Body of pancreas (tissue), 4 donors: ENCODE measurements around the gene SLC12A8. TPM values are rescaled to one million over a fixed set of nuclear protein-coding genes. Genes with fewer than 3 reads are reported as not detected.

Experiments
- ATAC-seq: fragments of 150-250 bp; one replicate; pipeline ENCODE4 v1.9.1; 2016
- DNase-seq, 4 donors: peaks; one replicate each; pipeline ENCODE4 v3.0.0-alpha.2; 2019
- H3K27ac ChIP-seq, 4 donors: fragments of 200-600 bp; sonication (generic); 1 replicate in 3 of 4; 2 replicates in 1 of 4; pipeline versions ENCODE4 v1.5.1 to v1.6.1; 2016 to 2019; ENCODE audit warnings: mild to moderate bottlenecking in 1 of 4, mixed read lengths in 1 of 4, moderate library complexity in 1 of 4
- H3K27me3 ChIP-seq, 2 donors: fragments of 200-600 bp; sonication (generic); one replicate each; pipeline ENCODE4 v1.6.0; 2016; ENCODE audit warnings: mild to moderate bottlenecking in 1 of 2
- H3K36me3 ChIP-seq, 2 donors: fragments of 200-600 bp; sonication (generic); replicated peaks in 1 of 2; 2 replicates each; pipeline ENCODE4 v1.5.1; 2016; ENCODE audit warnings: low read depth in 2 of 2; ENCODE audit not compliant: insufficient read depth in 1 of 2
- H3K4me1 ChIP-seq: fragments of 200-600 bp; sonication (generic); one replicate; pipeline ENCODE4 v1.6.0; 2016
- H3K4me3 ChIP-seq, 2 donors: fragments of 200-600 bp; sonication (generic); 1 replicate in 1 of 2; 2 replicates in 1 of 2; pipeline ENCODE4 v1.5.1; 2016 to 2019
- H3K9me3 ChIP-seq, 3 donors: fragments of 200-600 bp; sonication (generic); 1 replicate in 2 of 3; 2 replicates in 1 of 3; pipeline ENCODE4 v1.5.1; 2016
- POLR2A ChIP-seq, 3 donors: fragments of 450-650 bp; IDR thresholded peaks; one replicate each; pipeline ENCODE4 v1.6.1; 2016; ENCODE audit warnings: antibody characterized with exemption in 3 of 3, mild to moderate bottlenecking in 2 of 3
- WGBS, 2 donors: methylation state at CpG; one replicate each; pipeline ENCODE4 v1.1.5; 2017; 5-methylcytosine and 5-hydroxymethylcytosine counted together
- intact Hi-C: fragments of 100-400 bp; cut with DNase I; formaldehyde crosslinking; loops from one replicate; pipeline ENCODE4 v1.15.1; 2023
- total RNA-seq, 2 donors: library from RNA; depleted of rRNA; stranded (reverse); fragments of >200 nt; gene quantifications; one replicate each; pipeline ENCODE4 v1.1.0, GENCODE V29; 2016
- TF ChIP-seq, protein P1 (sequence below), 7 experiments: fragments of 450-650 bp in 4 of 7; fragments of 200-600 bp in 3 of 7; sonication (generic) in 3 of 7; IDR thresholded peaks; one replicate each; pipeline ENCODE4 v1.5.1; 2016 to 2019; ENCODE audit warnings: antibody characterized with exemption in 7 of 7

SLC12A8 gene
- total RNA-seq, 2 donors from 2014 or later: 10.1 to 30.0 TPM

DNA sequence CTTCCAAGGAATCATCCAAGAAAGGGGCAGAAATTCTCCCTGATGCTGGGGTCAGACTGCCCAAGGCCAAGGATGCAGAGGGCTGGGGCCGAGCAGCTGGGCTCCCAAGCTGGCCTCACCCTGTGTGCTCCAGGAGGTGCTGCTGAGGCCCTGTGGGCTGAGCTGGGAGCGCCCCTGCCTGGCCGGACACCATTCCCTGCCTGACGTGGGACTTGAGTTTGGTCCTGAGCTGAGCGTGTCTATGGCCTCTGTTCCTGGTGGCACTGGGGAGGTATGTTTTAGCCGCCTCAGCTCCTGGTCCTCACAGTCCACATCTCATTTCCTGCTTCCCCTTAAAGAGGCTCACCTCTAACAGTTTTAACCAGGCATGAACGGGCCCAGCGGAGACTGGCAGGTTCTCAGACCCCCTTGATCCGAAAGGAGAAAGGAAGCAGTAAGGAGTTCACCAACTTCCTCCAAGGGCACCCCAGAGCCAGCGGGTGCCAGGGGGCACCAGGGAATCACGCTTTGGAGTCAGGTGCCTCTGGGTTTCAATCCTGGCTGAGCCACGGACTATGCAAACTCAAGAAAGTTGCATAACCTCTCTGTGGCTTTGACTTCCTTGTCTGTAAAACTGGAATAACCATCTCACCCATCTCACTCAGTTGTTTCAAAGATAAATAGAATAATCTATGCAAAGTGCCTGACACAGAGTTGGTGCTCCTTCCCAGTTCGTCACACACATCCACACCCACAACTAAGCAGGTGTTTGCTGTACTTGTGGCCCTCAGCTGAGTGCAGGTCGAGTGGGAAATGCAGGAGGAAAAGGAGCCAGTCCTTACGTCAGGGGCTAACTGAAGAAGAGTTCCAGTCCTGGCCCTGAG is 48.6 kb downstream of the SLC12A8 start:
- 67 to 74% methylated on average over 8 to 15 of the region's 15 CpGs for WGBS, 2 donors
- H3K4me1 ChIP-seq: peaks cover 5% of the 10 kb centered on the region
- H3K27ac ChIP-seq: no peak overlapping the region
- no peaks in the 10 kb centered on the region for H3K27me3 ChIP-seq
- TF ChIP-seq, protein P1, sequence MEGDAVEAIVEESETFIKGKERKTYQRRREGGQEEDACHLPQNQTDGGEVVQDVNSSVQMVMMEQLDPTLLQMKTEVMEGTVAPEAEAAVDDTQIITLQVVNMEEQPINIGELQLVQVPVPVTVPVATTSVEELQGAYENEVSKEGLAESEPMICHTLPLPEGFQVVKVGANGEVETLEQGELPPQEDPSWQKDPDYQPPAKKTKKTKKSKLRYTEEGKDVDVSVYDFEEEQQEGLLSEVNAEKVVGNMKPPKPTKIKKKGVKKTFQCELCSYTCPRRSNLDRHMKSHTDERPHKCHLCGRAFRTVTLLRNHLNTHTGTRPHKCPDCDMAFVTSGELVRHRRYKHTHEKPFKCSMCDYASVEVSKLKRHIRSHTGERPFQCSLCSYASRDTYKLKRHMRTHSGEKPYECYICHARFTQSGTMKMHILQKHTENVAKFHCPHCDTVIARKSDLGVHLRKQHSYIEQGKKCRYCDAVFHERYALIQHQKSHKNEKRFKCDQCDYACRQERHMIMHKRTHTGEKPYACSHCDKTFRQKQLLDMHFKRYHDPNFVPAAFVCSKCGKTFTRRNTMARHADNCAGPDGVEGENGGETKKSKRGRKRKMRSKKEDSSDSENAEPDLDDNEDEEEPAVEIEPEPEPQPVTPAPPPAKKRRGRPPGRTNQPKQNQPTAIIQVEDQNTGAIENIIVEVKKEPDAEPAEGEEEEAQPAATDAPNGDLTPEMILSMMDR (IDR thresholded peaks at IDR 0.05): no peak
- no peak for TF ChIP-seq POLR2A (IDR thresholded peaks at IDR 0.05)
- intact Hi-C loops: no loop called here
- no peaks in the 10 kb centered on the region for H3K9me3 ChIP-seq
- ATAC-seq: no peak
- no peaks in the 10 kb centered on the region for H3K36me3 ChIP-seq
- no peak for DNase-seq
- no peak overlapping the region for H3K4me3 ChIP-seq

DNA sequence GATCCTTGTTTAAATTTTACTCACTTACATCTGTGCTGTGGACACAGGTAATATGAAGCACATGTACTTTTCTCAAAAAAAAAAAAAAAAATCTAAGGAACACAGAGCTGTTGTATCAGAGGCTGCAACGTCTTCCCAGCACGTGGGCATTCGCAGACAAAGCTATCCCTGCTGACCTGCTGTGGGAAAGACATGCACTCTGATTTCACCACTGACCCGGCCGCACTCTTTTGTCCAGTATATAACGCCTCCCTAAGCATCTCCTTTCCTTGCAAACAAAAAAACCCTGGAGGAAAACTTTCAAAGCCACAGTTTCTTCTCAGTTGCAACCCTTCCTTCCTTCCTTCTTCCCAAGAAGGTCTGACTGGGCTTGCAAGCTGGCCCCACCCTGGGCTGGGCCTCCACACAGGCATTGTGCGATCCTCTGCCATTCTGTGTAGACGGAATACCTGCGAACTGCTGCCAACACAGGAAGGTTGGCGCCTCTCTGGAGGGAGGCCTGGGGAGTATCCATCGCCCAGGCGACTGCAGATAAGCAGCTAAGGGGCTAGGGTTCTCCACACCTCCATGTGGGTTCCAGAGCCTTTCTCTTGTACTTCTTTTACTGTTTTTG is 50.8 kb downstream of the SLC12A8 start:
- 80 to 89% methylated on average over 12 of the region's 12 CpGs for WGBS, 2 donors

DNA sequence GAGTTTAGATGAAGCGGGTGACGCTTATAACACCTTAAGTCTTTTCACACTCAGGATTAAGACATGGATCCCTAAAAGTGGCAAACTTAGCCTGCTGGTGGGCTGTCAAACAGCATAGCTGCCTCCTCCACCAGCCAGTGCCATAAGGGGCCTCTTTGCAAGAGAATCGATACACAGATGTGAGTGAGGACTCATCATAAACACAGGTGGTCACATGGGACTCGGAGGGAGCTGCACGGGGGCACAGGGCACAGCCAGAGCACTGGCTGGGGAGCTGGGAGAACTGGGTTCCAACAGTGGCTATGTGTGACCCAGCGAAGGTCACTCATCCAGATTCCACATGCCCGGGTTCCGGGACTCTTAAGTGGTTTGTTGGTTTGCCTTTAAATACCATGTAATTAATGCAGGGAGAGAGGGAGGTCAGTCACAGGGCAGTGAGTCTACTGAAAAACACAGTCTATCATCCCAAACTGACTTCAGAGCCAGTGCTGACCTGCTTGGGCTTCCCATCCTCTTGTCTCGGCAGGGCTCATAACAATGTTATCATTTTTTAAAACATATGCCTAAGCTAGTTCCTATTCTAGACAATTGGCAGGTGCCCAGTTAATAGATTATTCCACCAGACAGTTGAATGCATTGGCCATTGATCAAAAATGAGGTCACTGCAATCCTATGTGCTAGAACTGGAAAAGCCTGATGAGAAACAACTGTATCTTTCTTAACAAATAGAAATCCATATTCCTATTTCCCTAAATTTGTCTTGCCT is 51.8 kb downstream of the SLC12A8 start:
- intact Hi-C loops: no loop called here
- H3K27me3 ChIP-seq: no peaks in the 10 kb centered on the region
- no peak for DNase-seq
- H3K9me3 ChIP-seq: no peaks in the 10 kb centered on the region
- ATAC-seq: peak; percentile 27
- no peak overlapping the region for H3K4me3 ChIP-seq
- H3K4me1 ChIP-seq: peaks cover 5% of the 10 kb centered on the region
- peak overlapping the region in 2 of 4 donors; percentile 23 to 36 for H3K27ac ChIP-seq
- WGBS, 2 donors: 71 to 74% methylated on average over 9 of the region's 9 CpGs
- TF ChIP-seq, protein P1 (IDR thresholded peaks at IDR 0.05): no peak
- TF ChIP-seq POLR2A (IDR thresholded peaks at IDR 0.05): no peak
- H3K36me3 ChIP-seq: no peaks in the 10 kb centered on the region

More for the DNA sequence above, 50.8 kb downstream of the SLC12A8 start:
- Histone ChIP-seq H3K27me3 (no peaks in the 10 kb centered on the region), H3K9me3 (no peaks in the 10 kb centered on the region), H3K27ac (peak overlapping the region in 1 of 4 donors; percentile 23), H3K4me3 (no peak overlapping the region), H3K4me1 (peaks cover 5% of the 10 kb centered on the region), H3K36me3 (no peaks in the 10 kb centered on the region)
- no peak for TF ChIP-seq POLR2A (IDR thresholded peaks at IDR 0.05)
- TF ChIP-seq, protein P1 (IDR thresholded peaks at IDR 0.05): no peak
- intact Hi-C loops: no loop called here
- DNase-seq (no peak), ATAC-seq (peak; percentile 16)

GRCh38 chr3:125157183-125157582 is 55.4 kb downstream of the SLC12A8 start:
- H3K4me3 ChIP-seq: no peak overlapping the region
- H3K27me3 ChIP-seq: no peaks in the 10 kb centered on the region
- no peaks in the 10 kb centered on the region for H3K9me3 ChIP-seq
- TF ChIP-seq, protein P1 (IDR thresholded peaks at IDR 0.05): no peak
- TF ChIP-seq POLR2A (IDR thresholded peaks at IDR 0.05): no peak
- no peaks in the 10 kb centered on the region for H3K36me3 ChIP-seq
- ATAC-seq (no peak), DNase-seq (no peak)
- H3K4me1 ChIP-seq: peaks cover 5% of the 10 kb centered on the region
- intact Hi-C loops: no loop called here
- H3K27ac ChIP-seq: no peak overlapping the region
- whole genome bisulfite sequencing, 2 donors: 65 to 82% methylated on average over 3 of the region's 3 CpGs
